ENCODE measurements around the gene MARCHF9.
"Not testable (repeated sequence)": the region's sequence is repeated elsewhere in the genome, so short reads cannot be mapped to it uniquely, and the experiment has no call there.

MARCHF9 gene

GRCh38 chr12:57766464-57767304, 11.8 kb downstream of the MARCHF9 start, which contains the start of gene CYP27B1:
Gene CYP27B1, minus strand, starts transcription at chr12:57767078. Its CDS starts 37 bp downstream, at chr12:57767041.
- DNase-seq (ENCODE audit: low read depth, low spot score) = no peak

GRCh38 chr12:57767305-57767698, 12.4 kb downstream of the MARCHF9 start:
- peak overlapping the region; percentile 78 for H3K27ac ChIP-seq
- no peak for DNase-seq (ENCODE audit: low read depth, low spot score)

More at GRCh38 chr12:57766464-57767304, 11.8 kb downstream of the MARCHF9 start, which contains the start of gene CYP27B1:
- peak within 1 kb of the TSS; percentile 78 for H3K27ac ChIP-seq

DNA sequence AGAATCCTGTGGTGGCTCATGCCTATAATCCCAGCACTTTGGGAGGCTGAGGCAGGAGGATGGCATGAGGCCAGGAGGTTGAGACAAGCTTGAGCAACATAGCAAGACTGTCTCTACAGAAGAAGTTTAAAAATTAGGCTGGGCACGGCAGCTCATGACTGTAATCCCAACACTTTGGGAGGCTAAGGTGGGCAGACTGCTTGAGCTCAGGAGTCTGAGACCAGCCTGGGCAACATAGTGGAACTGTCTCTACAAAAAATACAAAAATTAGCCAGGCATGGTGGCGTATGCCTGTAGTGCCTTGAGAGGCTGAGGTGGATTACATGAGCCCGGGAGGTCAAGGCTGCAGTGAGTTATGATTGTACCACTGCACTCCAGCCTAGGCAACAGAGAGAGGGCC, 13.0 kb downstream of the MARCHF9 start:
- DNase-seq (ENCODE audit: low read depth, low spot score) = no peak
- H3K27ac ChIP-seq = no peak overlapping the region

- no peak for DNase-seq (ENCODE audit: low read depth, low spot score)
- no peak overlapping the region for H3K27ac ChIP-seq
These were observed 14.7 kb downstream of the MARCHF9 start for GRCh38 chr12:57769594-57769993.

DNA sequence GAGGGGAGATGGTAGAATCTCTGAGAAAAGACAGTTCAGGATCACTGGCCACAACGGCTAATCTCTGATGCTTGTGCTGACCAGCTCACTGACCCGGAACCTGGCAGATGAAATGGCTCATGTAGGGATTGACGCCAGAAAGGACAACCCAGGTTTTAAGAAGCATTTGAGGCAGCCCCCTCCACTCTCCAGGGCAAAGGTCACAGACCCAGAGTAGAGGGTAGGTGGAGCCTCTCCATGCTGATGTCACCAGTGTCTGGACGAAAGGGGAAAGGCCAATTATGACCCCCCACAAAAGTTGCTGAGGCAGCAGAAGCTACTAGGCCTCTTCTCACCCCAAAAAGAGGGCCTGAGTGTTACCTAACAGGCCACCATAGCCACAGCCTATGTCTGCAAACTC, 15.8 kb downstream of the MARCHF9 start:
- DNase-seq (ENCODE audit: low read depth, low spot score) = no peak
- peak overlapping the region; percentile 82 for H3K27ac ChIP-seq

DNA sequence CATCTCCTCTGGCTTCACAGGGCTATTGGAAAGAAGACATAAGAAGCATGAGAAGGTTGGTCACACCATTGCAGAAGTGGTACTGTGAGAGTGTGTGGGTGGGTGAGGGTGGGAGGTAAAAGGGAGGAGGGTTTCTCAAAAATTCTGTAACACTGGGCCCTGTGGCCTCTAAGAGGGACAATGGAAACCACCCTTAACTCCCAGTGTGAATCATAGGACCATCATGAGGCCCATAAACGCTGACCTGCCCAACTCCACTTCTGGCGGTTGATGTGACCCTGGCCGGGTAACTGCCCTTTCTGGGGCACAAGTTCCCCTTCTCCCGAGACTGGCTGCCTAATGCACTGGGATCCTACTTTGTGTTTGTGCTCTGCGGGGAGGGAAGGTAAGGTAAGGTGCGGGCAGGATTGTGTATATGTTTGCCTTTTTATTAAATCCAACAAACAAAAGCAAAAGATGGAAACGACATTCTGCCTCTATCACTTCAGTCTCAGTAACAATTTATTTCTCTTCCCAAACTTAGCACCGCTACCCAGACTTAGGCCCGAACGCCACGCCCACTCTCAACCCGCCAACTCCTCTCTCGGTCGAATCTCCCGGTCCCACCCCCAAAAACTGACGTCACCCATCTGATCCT, 16.5 kb downstream of the MARCHF9 start:
- peak overlapping the region; percentile 82 for H3K27ac ChIP-seq
- DNase-seq (ENCODE audit: low read depth, low spot score) = peak; percentile 59

DNA sequence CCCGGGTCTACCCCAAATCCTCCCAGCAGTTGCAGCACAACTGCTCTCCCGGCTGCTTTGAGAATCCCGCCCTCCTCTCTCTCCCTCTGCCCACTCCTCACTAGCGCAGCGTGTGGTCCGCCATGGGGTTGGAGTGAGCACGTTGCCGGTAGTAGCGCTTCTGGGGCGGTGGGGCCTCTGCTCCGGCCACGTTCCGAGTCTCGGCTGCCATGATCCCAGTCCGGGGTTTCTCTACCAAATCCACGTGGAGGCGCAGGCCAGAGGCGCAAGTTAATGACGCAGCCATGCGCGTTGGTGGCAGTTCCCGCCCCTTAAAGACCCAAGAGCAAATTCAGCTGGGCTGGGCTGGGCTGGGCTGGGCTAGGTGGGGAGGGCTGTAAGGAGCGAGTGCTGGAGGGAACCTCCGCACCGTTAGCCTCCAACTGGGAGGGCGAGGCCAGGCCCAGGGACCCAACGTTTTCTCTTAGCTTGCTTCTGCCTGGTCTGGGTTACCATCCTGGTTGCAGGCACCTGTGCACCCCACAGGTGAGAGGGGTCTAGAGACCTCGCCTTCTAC, 17.0 kb downstream of the MARCHF9 start, which contains the start of gene METTL1:
Gene METTL1, minus strand, starts transcription at position 233 of the 556 bp plus-strand sequence. Its CDS starts 22 bp downstream, at position 211.
- peak within 1 kb of the TSS; percentile 82 for H3K27ac ChIP-seq
- peak; percentile 83 for DNase-seq (ENCODE audit: low read depth, low spot score)

- no peak for DNase-seq (ENCODE audit: low read depth, low spot score)
- peak within 1 kb of the TSS; percentile 82 for H3K27ac ChIP-seq
These were observed 17.8 kb downstream of the MARCHF9 start, which contains the start of gene EEF1AKMT3 for GRCh38 chr12:57772429-57773322. Gene EEF1AKMT3, plus strand, starts transcription at chr12:57772614. Its CDS starts 111 bp downstream, at chr12:57772725.

DNA sequence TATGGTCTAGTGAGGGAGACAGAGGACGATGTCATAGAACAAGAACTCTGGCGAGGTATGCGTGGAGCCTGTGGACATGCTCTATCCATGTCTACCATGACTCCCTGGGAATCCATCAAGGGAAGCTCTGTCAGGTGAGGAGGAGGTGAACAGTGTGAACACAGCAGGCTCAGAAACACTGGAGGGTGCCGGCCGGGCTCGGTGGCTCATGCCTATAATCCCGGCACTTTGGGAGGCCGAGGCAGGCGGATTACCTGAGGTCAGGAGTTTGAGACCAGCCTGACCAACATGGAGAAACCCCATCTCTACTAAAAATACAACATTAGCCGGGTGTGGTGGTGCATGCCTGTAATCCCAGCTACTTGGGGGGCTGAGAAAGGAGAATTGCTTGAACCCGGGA, 19.7 kb downstream of the MARCHF9 start:
- DNase-seq (ENCODE audit: low read depth, low spot score); H3K27ac ChIP-seq: not testable (repeated sequence)

GRCh38 chr12:57775044-57775443, 20.1 kb downstream of the MARCHF9 start:
- no peak overlapping the region for H3K27ac ChIP-seq
- DNase-seq (ENCODE audit: low read depth, low spot score) = no peak

DNA sequence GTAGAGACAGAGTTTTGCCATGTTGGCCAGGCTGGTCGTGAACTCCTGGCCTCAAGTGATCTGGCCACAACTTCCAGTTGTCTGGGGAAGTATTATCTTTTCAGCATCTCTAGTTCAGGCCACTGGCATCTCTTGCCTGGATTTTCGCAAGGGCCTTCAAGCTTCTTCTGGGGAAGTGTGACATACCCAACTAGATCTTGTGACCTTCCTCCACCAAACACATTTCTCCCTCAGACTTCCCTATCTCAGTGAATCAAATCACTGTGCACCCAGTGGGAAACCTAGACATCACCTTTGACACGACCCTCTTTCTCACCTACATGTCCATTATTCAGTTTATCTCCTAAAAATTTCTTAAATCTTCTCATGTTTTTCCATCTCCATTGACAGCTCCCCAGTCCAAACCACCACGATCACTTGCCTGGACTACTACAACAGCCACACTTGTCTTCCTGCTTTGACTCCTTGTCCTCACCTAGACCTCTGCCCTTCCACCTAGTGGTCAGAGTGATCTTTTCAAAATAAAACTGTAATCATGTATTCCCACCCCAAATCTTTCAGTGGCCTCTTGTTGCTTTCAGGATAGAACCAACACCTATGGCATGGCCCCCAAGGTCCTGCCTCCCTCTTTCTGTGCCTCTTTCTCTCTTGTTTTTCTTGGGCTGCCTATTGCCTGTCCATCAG, 20.8 kb downstream of the MARCHF9 start:
- DNase-seq (ENCODE audit: low read depth, low spot score) = no peak
- H3K27ac ChIP-seq = no peak overlapping the region

- H3K27ac ChIP-seq = no peak overlapping the region
- no peak for DNase-seq (ENCODE audit: low read depth, low spot score)
These were observed 21.3 kb downstream of the MARCHF9 start for GRCh38 chr12:57776247-57776587.

- no peak overlapping the region for H3K27ac ChIP-seq
- DNase-seq (ENCODE audit: low read depth, low spot score) = no peak
These were observed 22.5 kb downstream of the MARCHF9 start for GRCh38 chr12:57777367-57777766.

GRCh38 chr12:57777911-57778310, 23.0 kb downstream of the MARCHF9 start:
- DNase-seq (ENCODE audit: low read depth, low spot score) = no peak
- H3K27ac ChIP-seq = no peak overlapping the region

DNA sequence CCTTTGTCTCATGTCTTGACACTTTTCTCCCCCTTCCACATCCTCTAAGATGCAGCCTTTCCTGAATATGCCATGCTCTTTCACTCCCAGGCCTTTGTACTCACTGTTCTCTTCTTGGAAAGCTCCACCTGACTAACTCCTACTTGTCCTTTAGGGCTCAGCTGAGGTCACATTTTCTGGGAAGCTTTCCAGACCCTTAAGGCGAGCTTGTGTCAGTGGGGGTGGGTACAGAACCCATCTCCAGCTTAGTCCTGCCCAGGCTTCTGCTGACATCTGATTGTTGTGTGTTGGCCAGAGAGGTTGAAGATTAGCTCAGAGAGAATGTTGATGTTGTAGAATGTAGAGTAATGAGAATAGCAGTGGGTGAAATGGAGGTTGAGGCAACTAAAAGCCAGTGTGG, 24.8 kb downstream of the MARCHF9 start:
- H3K27ac ChIP-seq = no peak overlapping the region
- DNase-seq (ENCODE audit: low read depth, low spot score) = no peak

GRCh38 chr12:57780284-57780897, 25.5 kb downstream of the MARCHF9 start:
- H3K27ac ChIP-seq = no peak overlapping the region
- DNase-seq (ENCODE audit: low read depth, low spot score) = no peak

- no peak for DNase-seq (ENCODE audit: low read depth, low spot score)
- H3K27ac ChIP-seq = no peak overlapping the region
These were observed 26.3 kb downstream of the MARCHF9 start for GRCh38 chr12:57781244-57781643.

GRCh38 chr12:57781801-57782200, 26.9 kb downstream of the MARCHF9 start:
- DNase-seq (ENCODE audit: low read depth, low spot score) = no peak
- no peak overlapping the region for H3K27ac ChIP-seq

GRCh38 chr12:57782243-57782607, 27.3 kb downstream of the MARCHF9 start:
- no peak for DNase-seq (ENCODE audit: low read depth, low spot score)
- no peak overlapping the region for H3K27ac ChIP-seq

Data from epithelial cell of prostate (primary cell).